Liver (tissue), 9 donors: ENCODE results near the gene CDK16. TPM values are rescaled to one million over a fixed set of nuclear protein-coding genes. Genes with fewer than 3 reads are reported as not detected.

Experiments
- DNase-seq: peaks from one replicate; pipeline ENCODE4 v3.0.0-alpha.2; 2017; ENCODE audit warnings: low spot score
- H3K27ac ChIP-seq, 2 donors: one replicate each; pipeline ENCODE4 v1.7.0; 2013; ENCODE audit warnings: inconsistent platforms in 2 of 2, low read length in 2 of 2, control low read depth in 1 of 2, low read depth in 1 of 2, mild to moderate bottlenecking in 1 of 2
- H3K27me3 ChIP-seq, 4 donors: one replicate each; pipeline versions ENCODE4 v1.6.1 to v1.7.0; 2013; ENCODE audit warnings: low read length in 3 of 4, inconsistent platforms in 1 of 4, mild to moderate bottlenecking in 1 of 4, moderate library complexity in 1 of 4; ENCODE audit not compliant: control insufficient read depth in 4 of 4, insufficient read depth in 4 of 4
- H3K36me3 ChIP-seq, 4 donors: one replicate each; pipeline versions ENCODE4 v1.6.1 to v1.7.0; 2013; ENCODE audit warnings: low read length in 3 of 4, mild to moderate bottlenecking in 3 of 4, low read depth in 1 of 4, moderate library complexity in 1 of 4; ENCODE audit not compliant: control insufficient read depth in 4 of 4, insufficient read depth in 3 of 4
- H3K4me1 ChIP-seq, 4 donors: one replicate each; pipeline versions ENCODE4 v1.6.1 to v1.7.0; 2013; ENCODE audit warnings: low read length in 3 of 4, mild to moderate bottlenecking in 3 of 4, moderate library complexity in 1 of 4; ENCODE audit not compliant: control insufficient read depth in 4 of 4, insufficient read depth in 4 of 4
- H3K4me3 ChIP-seq, 3 donors: one replicate each; pipeline versions ENCODE4 v1.6.1 to v1.7.0; 2013; ENCODE audit warnings: low read length in 3 of 3, control low read depth in 1 of 3, low read depth in 1 of 3, mild to moderate bottlenecking in 1 of 3
- H3K9ac ChIP-seq, 2 donors: one replicate each; pipeline ENCODE4 v1.7.0; 2013; ENCODE audit warnings: low read length in 2 of 2, mild to moderate bottlenecking in 2 of 2, moderate library complexity in 2 of 2, control low read depth in 1 of 2, low read depth in 1 of 2
- H3K9me3 ChIP-seq, 4 donors: one replicate each; pipeline versions ENCODE4 v1.6.1 to v1.7.0; 2013; ENCODE audit warnings: low read length in 3 of 4; ENCODE audit not compliant: control insufficient read depth in 4 of 4
- ATF3 ChIP-seq: IDR thresholded peaks from 2 replicates; pipeline ENCODE4 v1.6.1; 2016; ENCODE audit warnings: antibody characterized with exemption
- CTCF ChIP-seq: fragments of 150-350 bp; IDR thresholded peaks from 2 replicates; pipeline ENCODE4 v1.5.1; 2017; ENCODE audit warnings: improper control_type of control experiment, low read depth, low read length; ENCODE audit not compliant: missing input control
- EGR1 ChIP-seq, 2 donors: IDR thresholded peaks; 2 replicates each; pipeline ENCODE4 v1.6.1; 2016 to 2018; ENCODE audit warnings: antibody characterized with exemption in 2 of 2, low read depth in 2 of 2
- FOXA1 ChIP-seq: IDR thresholded peaks from 2 replicates; pipeline ENCODE4 v1.6.1; 2016; ENCODE audit warnings: antibody characterized with exemption
- GABPA ChIP-seq, 2 donors: IDR thresholded peaks in 1 of 2; conservative IDR thresholded peaks in 1 of 2; 2 replicates each; pipeline ENCODE4 v1.6.1; 2016; ENCODE audit warnings: antibody characterized with exemption in 2 of 2, mild to moderate bottlenecking in 1 of 2, moderate library complexity in 1 of 2
- HNF4A ChIP-seq, 2 donors: conservative IDR thresholded peaks; 2 replicates each; pipeline ENCODE4 v1.6.1; 2016; ENCODE audit warnings: antibody characterized with exemption in 2 of 2, mild to moderate bottlenecking in 2 of 2
- HNF4G ChIP-seq: IDR thresholded peaks from 2 replicates; pipeline ENCODE4 v1.6.1; 2016; ENCODE audit warnings: antibody characterized with exemption
- JUND ChIP-seq, 2 donors: IDR thresholded peaks; 2 replicates each; pipeline ENCODE4 v1.6.1; 2016; ENCODE audit warnings: antibody characterized with exemption in 2 of 2
- NR2F2 ChIP-seq: IDR thresholded peaks from 2 replicates; pipeline ENCODE4 v1.6.1; 2016; ENCODE audit warnings: antibody characterized with exemption
- RAD21 ChIP-seq, 2 donors: IDR thresholded peaks; 2 replicates each; pipeline ENCODE4 v1.6.1; 2016; ENCODE audit warnings: antibody characterized with exemption in 2 of 2, mild to moderate bottlenecking in 2 of 2
- SP1 ChIP-seq: IDR thresholded peaks from 2 replicates; pipeline ENCODE4 v1.6.1; 2018; ENCODE audit warnings: antibody characterized with exemption, mild to moderate bottlenecking
- TAF1 ChIP-seq: conservative IDR thresholded peaks from 2 replicates; pipeline ENCODE4 v1.6.1; 2016; ENCODE audit warnings: antibody characterized with exemption, mild to moderate bottlenecking
- YY1 ChIP-seq: IDR thresholded peaks from 2 replicates; pipeline ENCODE4 v1.6.1; 2016; ENCODE audit warnings: antibody characterized with exemption, mild to moderate bottlenecking
- ZBTB33 ChIP-seq: IDR thresholded peaks from 2 replicates; pipeline ENCODE4 v1.6.1; 2016; ENCODE audit warnings: antibody characterized with exemption
- WGBS: extraction: QIAGEN DNeasy Blood & Tissue Kit; methylation state at CpG from one replicate; pipeline ENCODE4 v1.1.7; 2013; 5-methylcytosine and 5-hydroxymethylcytosine counted together
- polyA plus RNA-seq, 2 donors: library from polyadenylated mRNA; stranded (reverse) in 1 of 2; unstranded in 1 of 2; fragments of 200-250 nt in 1 of 2; fragments of >200 nt in 1 of 2; fragmentation: Nextera tagmentation in 1 of 2; extraction: Ambion mirVana in 1 of 2; gene quantifications; one replicate each; pipeline versions ENCODE4 v1.2.1 to v1.2.3, GENCODE V29; 2013 to 2015
- total RNA-seq, 2 donors: library from RNA; depleted of rRNA; stranded (reverse); fragments of >200 nt; gene quantifications; one replicate each; pipeline ENCODE4 v1.2.3, GENCODE V29; 2014
- TF ChIP-seq, protein P1 (sequence below): IDR thresholded peaks from 2 replicates; pipeline ENCODE4 v1.6.1; 2016; ENCODE audit warnings: antibody characterized with exemption
- TF ChIP-seq, protein P2 (sequence below): IDR thresholded peaks from 2 replicates; pipeline ENCODE4 v1.6.1; 2016; ENCODE audit warnings: antibody characterized with exemption, mild to moderate bottlenecking
- donor health status: healthy.
- donor health status: healthy.
- donor health status: healthy.
- donor health status: healthy.
- donor health status: healthy.

CDK16 gene
- total and polyA plus RNA-seq, 4 donors, result 10.8 to 31.1 (median 19.9) TPM

DNA sequence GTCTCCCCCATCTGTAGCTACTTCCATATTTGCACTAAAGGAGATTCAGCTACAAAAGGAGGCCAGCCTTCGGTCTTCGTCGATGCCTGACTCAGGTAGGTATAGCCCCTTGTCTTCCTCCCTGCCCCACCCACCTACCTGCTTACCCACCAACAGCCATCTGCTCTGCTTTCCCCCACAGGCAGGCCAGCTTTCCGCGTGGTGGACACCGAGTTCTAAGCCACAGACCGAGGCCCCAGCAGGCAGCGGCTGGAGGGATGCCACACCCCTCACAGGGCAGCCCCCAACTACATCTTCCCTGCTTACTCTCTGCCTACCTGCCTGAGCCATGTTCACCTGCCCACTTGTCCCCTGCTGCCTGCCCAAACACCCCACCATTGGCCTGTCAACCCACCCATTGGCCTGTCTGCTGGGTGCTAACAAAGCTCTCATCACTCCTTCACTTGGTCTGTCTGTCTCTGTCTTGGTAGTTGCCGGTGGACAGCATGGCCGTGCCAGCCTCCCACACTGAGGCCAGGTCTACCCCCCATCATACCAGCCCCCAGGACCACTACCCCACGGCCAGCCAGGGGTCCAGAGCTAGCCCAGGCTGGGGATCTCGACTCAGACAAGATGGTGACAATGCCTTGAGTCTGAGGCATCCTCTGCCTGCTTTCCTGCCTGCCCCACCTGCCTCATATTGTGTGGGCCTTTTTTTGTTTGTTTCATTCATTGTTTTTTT, 10.2 kb downstream of the CDK16 start (continued):
- TF ChIP-seq CTCF (no peak), TAF1 (no peak), RAD21 (IDR thresholded peaks at IDR 0.05) (no peak), JUND (IDR thresholded peaks at IDR 0.05) (no peak)

DNA sequence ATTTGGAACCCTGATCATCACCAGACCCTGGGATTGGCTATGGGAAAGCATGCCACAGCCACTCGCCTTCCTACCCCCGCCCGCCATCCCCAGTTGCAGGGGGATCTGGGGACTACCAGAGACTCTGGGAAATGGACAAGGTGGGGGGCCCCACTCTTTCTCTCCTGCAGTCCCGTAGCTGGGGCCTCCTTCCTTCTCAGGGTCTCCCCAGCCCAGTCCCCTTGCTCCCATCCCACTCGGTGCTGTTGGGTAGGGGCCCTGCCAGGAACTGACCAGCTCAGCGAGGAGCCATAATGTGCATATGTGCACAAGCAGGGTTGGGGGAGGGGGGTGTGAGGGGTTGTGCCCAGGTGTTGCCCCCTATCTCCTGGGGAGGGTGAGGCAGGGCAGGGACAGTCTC, 10.9 kb downstream of the CDK16 start:
- DNase-seq, result no peak
- peaks cover 8 to 45% (median 23%) of the 10 kb centered on the region in 4 donors for H3K36me3 ChIP-seq

More for the DNA sequence above, 10.9 kb downstream of the CDK16 start:
- Histone ChIP-seq H3K27me3 (no peaks in the 10 kb centered on the region), H3K27ac (no peak overlapping the region), H3K9me3 (no peaks in the 10 kb centered on the region), H3K4me3 (no peak overlapping the region), H3K9ac (no peak overlapping the region), H3K4me1 (peaks cover 0 to 7% (median 0%) of the 10 kb centered on the region in 4 donors)
- TF ChIP-seq GABPA (IDR thresholded peaks at IDR 0.05 in 1 of 2, conservative IDR thresholded peaks at IDR 0.05 in 1 of 2) (no peak), TAF1 (no peak), SP1 (no peak), ATF3 (no peak), EGR1 (IDR thresholded peaks at IDR 0.05; ENCODE audit: low read depth in 2 of 2) (no peak), HNF4A (conservative IDR thresholded peaks at IDR 0.05) (no peak), ZBTB33 (no peak), JUND (IDR thresholded peaks at IDR 0.05) (no peak), CTCF (no peak), FOXA1 (no peak), HNF4G (no peak), NR2F2 (no peak), YY1 (no peak)
- TF ChIP-seq, protein P1, sequence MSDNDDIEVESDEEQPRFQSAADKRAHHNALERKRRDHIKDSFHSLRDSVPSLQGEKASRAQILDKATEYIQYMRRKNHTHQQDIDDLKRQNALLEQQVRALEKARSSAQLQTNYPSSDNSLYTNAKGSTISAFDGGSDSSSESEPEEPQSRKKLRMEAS, result no peak
- TF ChIP-seq, protein P2, sequence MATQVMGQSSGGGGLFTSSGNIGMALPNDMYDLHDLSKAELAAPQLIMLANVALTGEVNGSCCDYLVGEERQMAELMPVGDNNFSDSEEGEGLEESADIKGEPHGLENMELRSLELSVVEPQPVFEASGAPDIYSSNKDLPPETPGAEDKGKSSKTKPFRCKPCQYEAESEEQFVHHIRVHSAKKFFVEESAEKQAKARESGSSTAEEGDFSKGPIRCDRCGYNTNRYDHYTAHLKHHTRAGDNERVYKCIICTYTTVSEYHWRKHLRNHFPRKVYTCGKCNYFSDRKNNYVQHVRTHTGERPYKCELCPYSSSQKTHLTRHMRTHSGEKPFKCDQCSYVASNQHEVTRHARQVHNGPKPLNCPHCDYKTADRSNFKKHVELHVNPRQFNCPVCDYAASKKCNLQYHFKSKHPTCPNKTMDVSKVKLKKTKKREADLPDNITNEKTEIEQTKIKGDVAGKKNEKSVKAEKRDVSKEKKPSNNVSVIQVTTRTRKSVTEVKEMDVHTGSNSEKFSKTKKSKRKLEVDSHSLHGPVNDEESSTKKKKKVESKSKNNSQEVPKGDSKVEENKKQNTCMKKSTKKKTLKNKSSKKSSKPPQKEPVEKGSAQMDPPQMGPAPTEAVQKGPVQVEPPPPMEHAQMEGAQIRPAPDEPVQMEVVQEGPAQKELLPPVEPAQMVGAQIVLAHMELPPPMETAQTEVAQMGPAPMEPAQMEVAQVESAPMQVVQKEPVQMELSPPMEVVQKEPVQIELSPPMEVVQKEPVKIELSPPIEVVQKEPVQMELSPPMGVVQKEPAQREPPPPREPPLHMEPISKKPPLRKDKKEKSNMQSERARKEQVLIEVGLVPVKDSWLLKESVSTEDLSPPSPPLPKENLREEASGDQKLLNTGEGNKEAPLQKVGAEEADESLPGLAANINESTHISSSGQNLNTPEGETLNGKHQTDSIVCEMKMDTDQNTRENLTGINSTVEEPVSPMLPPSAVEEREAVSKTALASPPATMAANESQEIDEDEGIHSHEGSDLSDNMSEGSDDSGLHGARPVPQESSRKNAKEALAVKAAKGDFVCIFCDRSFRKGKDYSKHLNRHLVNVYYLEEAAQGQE, result no peak
- 88% methylated on average over 6 of the region's 6 CpGs for WGBS
